Small intestine (tissue), 7 donors: ENCODE results near the gene CCDC93. TPM values are rescaled to one million over a fixed set of nuclear protein-coding genes. Genes with fewer than 3 reads are reported as not detected.

Source experiments
- DNase-seq, 2 donors: peaks; one replicate each; pipeline versions ENCODE4 v3.0.0 to v3.0.0-alpha.2; 2013
- FAIRE-seq: peaks from 2 replicates; lab custom pipeline; 2012; peaks lifted over from hg19 to GRCh38; lab: Jason Lieb, UNC
- H3K27ac ChIP-seq, 3 donors: one replicate each; pipeline ENCODE4 v1.5.1; 2013; ENCODE audit warnings: low read length in 2 of 3, mild to moderate bottlenecking in 2 of 3, control low read depth in 1 of 3, inconsistent platforms in 1 of 3, low read depth in 1 of 3, moderate library complexity in 1 of 3
- H3K27me3 ChIP-seq, 3 donors: one replicate each; pipeline ENCODE4 v1.6.1; 2013; ENCODE audit warnings: low read length in 3 of 3, inconsistent platforms in 1 of 3; ENCODE audit not compliant: control insufficient read depth in 3 of 3, insufficient read depth in 3 of 3
- H3K36me3 ChIP-seq, 3 donors: one replicate each; pipeline ENCODE4 v1.6.1; 2013; ENCODE audit warnings: low read length in 3 of 3, inconsistent platforms in 1 of 3, low read depth in 1 of 3, mild to moderate bottlenecking in 1 of 3, moderate library complexity in 1 of 3; ENCODE audit not compliant: control insufficient read depth in 3 of 3, insufficient read depth in 2 of 3
- H3K4me1 ChIP-seq, 3 donors: one replicate each; pipeline ENCODE4 v1.6.1; 2013; ENCODE audit warnings: low read length in 2 of 3, inconsistent platforms in 1 of 3, low read depth in 1 of 3, mild to moderate bottlenecking in 1 of 3, moderate library complexity in 1 of 3; ENCODE audit not compliant: control insufficient read depth in 3 of 3, insufficient read depth in 2 of 3
- H3K4me3 ChIP-seq, 3 donors: one replicate each; pipeline ENCODE4 v1.5.1; 2013; ENCODE audit warnings: low read length in 3 of 3, control low read depth in 1 of 3, inconsistent platforms in 1 of 3, low read depth in 1 of 3, mild to moderate bottlenecking in 1 of 3, moderate library complexity in 1 of 3
- H3K9me3 ChIP-seq, 2 donors: one replicate each; pipeline ENCODE4 v1.6.1; 2013; ENCODE audit warnings: low read depth in 1 of 2, low read length in 1 of 2; ENCODE audit not compliant: control insufficient read depth in 2 of 2, insufficient read depth in 1 of 2
- WGBS, 3 donors: extraction: QIAGEN DNeasy Blood & Tissue Kit; methylation state at CpG; one replicate each; pipeline ENCODE4 v1.1.7; 2013; 5-methylcytosine and 5-hydroxymethylcytosine counted together
- polyA plus RNA-seq, 4 donors: library from polyadenylated mRNA; stranded (reverse) in 3 of 4; unstranded in 1 of 4; fragments of 200-250 nt in 3 of 4; fragments of 120-200 nt in 1 of 4; gene quantifications; one replicate each; pipeline versions ENCODE4 v1.2.1 to v1.2.3, GENCODE V29; 2013
- donor health status: healthy with polysubstance abuse.
- donor health status: control.
- donor health status: control.
- donor health status: Bipolar disorder and iron deficiency.
- donor health status: healthy.

The CCDC93 gene
- polyA plus RNA-seq, 4 donors = 7.2 to 44.0 (median 12.0) TPM

DNA sequence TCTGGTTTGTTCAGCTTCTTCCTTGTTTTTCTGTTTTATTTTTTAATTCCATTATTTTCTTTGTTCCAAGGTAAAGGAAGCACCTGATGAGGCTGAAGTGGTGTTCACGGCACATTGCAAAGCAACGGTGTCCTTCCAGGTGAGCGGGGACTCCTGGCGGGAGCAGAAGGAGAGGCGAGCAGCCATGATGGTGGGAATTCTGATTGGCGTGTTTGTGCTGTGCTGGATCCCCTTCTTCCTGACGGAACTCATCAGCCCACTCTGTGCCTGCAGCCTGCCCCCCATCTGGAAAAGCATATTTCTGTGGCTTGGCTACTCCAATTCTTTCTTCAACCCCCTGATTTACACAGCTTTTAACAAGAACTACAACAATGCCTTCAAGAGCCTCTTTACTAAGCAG, 110.9 kb downstream of the CCDC93 start:
- no peak overlapping the region for H3K27ac ChIP-seq
- no peaks in the 10 kb centered on the region for H3K27me3 ChIP-seq
- no peaks in the 10 kb centered on the region for H3K4me1 ChIP-seq
- DNase-seq (no peak), FAIRE-seq (no peak)
- no peaks in the 10 kb centered on the region for H3K9me3 ChIP-seq
- no peaks in the 10 kb centered on the region for H3K36me3 ChIP-seq
- no peak overlapping the region for H3K4me3 ChIP-seq
- WGBS, 3 donors = 86 to 93% (median 91%) methylated on average over 7 of the region's 7 CpGs

DNA sequence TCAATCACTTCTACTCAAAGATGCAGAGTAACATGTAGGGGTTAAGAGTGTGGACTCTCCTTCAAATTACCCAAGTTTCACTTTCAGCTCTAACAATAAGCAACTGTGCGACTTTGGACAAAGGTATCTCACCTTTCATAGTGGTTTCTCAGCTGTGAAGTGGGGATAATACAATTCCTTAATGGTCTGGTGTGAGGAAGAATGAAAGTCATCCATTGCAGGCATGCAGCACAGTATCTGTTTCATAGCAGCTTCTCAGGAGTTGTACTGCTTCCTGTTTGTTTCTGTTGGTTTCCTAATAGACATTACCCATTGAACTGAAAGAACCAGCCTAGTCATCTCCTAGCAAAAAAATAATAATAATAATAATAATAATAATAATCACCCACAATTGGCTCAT, 125.0 kb downstream of the CCDC93 start:
- no peak overlapping the region for H3K27ac ChIP-seq
- no peaks in the 10 kb centered on the region for H3K4me1 ChIP-seq
- H3K9me3 ChIP-seq = no peaks in the 10 kb centered on the region
- no peak overlapping the region for H3K4me3 ChIP-seq
- no peaks in the 10 kb centered on the region for H3K36me3 ChIP-seq
- H3K27me3 ChIP-seq = no peaks in the 10 kb centered on the region
- WGBS, 3 donors = 7 to 52% (median 39%) methylated on average over 1 of the region's 1 CpG
- FAIRE-seq = no peak
- no peak for DNase-seq

DNA sequence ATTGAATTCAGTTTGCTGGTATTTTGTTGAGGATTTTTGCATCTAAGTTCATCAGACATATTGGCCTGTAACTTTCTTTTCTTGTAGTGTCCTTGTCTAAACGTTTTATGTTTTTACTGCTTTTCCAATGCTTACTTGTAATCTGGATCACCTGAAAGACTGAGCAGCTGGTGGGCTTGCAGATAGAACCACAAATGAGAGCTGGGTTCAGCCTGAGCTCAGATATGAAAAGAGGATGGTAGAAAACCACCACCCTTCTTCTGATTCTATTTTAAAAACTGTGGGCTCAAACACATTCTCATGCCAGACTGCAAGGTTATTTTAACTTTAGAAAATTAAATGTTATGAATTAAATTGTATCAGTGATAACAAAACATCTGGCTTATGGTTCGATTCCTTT, 128.6 kb downstream of the CCDC93 start:
- no peak for FAIRE-seq
- H3K27ac ChIP-seq = no peak overlapping the region
- H3K27me3 ChIP-seq = no peaks in the 10 kb centered on the region
- no peaks in the 10 kb centered on the region for H3K36me3 ChIP-seq
- no peak for DNase-seq
- H3K4me3 ChIP-seq = no peak overlapping the region
- no peaks in the 10 kb centered on the region for H3K9me3 ChIP-seq
- H3K4me1 ChIP-seq = no peaks in the 10 kb centered on the region
- 52 to 67% (median 57%) methylated on average over 2 of the region's 2 CpGs for WGBS, 3 donors

DNA sequence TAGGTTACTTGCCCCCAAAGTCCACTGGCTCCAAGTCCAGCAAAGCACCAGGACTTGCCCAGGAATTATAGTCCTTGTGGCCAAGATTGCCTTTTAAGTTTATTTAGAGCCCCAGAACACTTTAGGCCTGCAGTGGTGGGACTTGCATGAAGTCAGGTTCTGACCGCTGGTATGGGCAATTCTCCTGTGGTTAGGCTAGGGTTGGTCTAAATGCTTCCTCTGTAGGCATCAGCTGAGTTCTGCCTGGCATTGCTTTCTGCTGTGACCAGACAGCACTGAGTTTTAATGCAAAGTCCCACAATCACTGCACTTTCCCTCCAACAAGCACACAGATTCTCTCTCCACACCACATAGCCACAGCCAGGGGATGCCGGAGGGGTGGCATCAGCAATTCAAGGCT, 134.9 kb downstream of the CCDC93 start:
- Histone ChIP-seq H3K27ac (no peak overlapping the region), H3K4me1 (no peaks in the 10 kb centered on the region), H3K4me3 (no peak overlapping the region), H3K9me3 (no peaks in the 10 kb centered on the region), H3K36me3 (no peaks in the 10 kb centered on the region), H3K27me3 (peaks cover 0 to 2% (median 0%) of the 10 kb centered on the region in 3 donors)
- no peak for FAIRE-seq
- 88 to 96% (median 89%) methylated on average over 2 of the region's 2 CpGs for WGBS, 3 donors
- no peak for DNase-seq

DNA sequence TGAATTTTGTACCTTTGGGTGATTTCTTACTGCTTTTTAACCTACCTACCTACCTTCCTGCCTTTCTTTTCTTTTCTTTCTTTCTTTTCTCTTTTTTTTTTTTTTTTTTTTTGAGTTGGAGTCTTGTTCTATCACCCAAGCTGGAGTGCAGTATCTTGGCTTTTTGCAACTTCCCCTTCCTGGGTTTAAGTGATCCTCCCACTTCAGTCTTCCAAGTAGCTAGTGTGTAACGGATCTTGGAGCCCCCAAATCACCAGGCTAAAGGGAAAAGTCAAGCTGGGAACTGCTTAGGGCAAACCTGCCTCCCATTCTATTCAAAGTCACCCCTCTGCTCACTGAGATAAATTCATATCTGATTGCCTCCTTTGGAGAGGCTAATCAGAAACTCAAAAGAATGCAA, 138.1 kb downstream of the CCDC93 start:
- FAIRE-seq (no peak), DNase-seq (no peak)
- peaks cover 0 to 2% (median 0%) of the 10 kb centered on the region in 3 donors for H3K27me3 ChIP-seq
- WGBS, 3 donors = 35 to 52% (median 42%) methylated on average over 1 of the region's 1 CpG
- no peak overlapping the region for H3K27ac ChIP-seq
- H3K36me3 ChIP-seq = no peaks in the 10 kb centered on the region
- H3K9me3 ChIP-seq = no peaks in the 10 kb centered on the region
- H3K4me1 ChIP-seq = no peaks in the 10 kb centered on the region
- no peak overlapping the region for H3K4me3 ChIP-seq

Other genes starting within 250 kb of the CCDC93 start
- gene DDX18, start 199.4 kb downstream of the CCDC93 start, polyA plus RNA-seq = 10 to 100 TPM; 16.8 to 52.2 (median 25.3) TPM
- gene INSIG2, start 74.4 kb upstream of the CCDC93 start, polyA plus RNA-seq = 10 to 100 TPM; 13.3 to 34.5 (median 15.9) TPM